ENCODE results near the gene ERVMER34-1. TPM values are rescaled to one million over a fixed set of nuclear protein-coding genes. Genes with fewer than 3 reads are reported as not detected.

Gene ERVMER34-1, protein sequence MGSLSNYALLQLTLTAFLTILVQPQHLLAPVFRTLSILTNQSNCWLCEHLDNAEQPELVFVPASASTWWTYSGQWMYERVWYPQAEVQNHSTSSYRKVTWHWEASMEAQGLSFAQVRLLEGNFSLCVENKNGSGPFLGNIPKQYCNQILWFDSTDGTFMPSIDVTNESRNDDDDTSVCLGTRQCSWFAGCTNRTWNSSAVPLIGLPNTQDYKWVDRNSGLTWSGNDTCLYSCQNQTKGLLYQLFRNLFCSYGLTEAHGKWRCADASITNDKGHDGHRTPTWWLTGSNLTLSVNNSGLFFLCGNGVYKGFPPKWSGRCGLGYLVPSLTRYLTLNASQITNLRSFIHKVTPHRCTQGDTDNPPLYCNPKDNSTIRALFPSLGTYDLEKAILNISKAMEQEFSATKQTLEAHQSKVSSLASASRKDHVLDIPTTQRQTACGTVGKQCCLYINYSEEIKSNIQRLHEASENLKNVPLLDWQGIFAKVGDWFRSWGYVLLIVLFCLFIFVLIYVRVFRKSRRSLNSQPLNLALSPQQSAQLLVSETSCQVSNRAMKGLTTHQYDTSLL
- total RNA-seq (2021) (0.73 and 0.92 TPM in 2 replicates), Bru-seq, nascent RNA (percentile 31 among the genes with signal in this experiment), BruChase-seq, experiment 1, labeled RNA remaining after a 2-hour chase (percentile 21 among the genes with signal in this experiment), BruChase-seq, experiment 2, labeled RNA remaining after a 6-hour chase (percentile 32 among the genes with signal in this experiment)
- long read RNA-seq, partial matches to known transcripts, result 0 of 2 reads
- long read RNA-seq, other reads (novel, unspliced or antisense), result 0 of 2 reads

DNA sequence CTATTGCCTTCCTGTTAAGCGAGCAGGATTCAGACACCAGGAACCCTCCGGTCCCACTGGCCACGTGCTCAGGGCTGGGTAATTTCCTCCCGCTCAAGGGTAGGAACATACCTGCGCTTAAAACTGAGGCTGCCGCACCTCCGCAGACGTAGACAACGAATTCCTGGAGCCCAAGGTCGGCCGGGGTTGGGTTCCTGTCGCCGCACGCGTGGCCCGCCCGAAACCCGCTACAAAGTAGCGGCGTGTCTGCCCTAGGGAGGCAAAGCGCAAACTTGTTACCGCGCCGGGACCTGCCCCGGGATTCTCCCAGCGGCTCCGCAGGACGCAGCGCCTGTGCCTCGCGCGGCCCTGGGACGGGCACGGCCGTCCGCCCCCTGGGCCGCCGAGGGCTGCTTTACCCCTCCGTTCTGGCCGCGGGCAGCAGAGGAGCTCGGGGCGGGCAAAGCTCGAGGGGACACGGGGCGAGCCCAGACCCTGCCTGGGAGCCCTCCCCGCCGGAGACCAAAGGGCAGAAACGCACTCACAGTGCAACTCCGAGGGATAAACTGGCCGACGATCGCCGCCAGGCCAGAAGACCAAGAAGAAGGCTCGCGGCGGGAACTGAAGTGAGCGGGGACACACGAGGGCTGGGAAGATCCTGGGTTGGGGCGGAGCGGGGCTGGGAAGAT, at the start of gene ERVMER34-1:
ERVMER34-1 (minus strand) TSS at position 607 of the 668 bp plus-strand sequence. CDS start 5,905 bp downstream, outside the sequence.
- Histone ChIP-seq H3K36me3 (ENCODE audit: low read depth) (no peaks in the 10 kb centered on the region), H3F3A (ENCODE audit: insufficient read depth, low read depth) (no peaks in the 10 kb centered on the region), H3K27ac (no peak within 1 kb of the TSS), H3K9me2 (ENCODE audit: insufficient read depth) (no peaks in the 10 kb centered on the region), H3K4me3 (peak within 1 kb of the TSS; percentile 33; the same call in 1 of the 2 replicates), H3K4me2 (peak within 1 kb of the TSS; percentile 49), H3K79me2 (ENCODE audit: low read depth) (no peaks in the 10 kb centered on the region), H2AFZ (peak within 1 kb of the TSS; percentile 67; the same call in 1 of the 2 replicates), H4K20me1 (ENCODE audit: insufficient read depth) (no peaks in the 10 kb centered on the region), H3K4me1 (replicated peaks; ENCODE audit: insufficient read depth) (no peaks in the 10 kb centered on the region), H3K27me3 (ENCODE audit: insufficient read depth, low read depth) (no peaks in the 10 kb centered on the region), H3K9me3 (ENCODE audit: insufficient read depth, low read depth) (no peaks in the 10 kb centered on the region)
- CTCF ChIA-PET, result interaction anchor here (0.6 kb wide), 1 partner anchor 196 kb away, joined by 3 read pairs; no protein-coding TSS in a partner anchor
- no peak for DNase-seq
- TF ChIP-seq, protein P1, sequence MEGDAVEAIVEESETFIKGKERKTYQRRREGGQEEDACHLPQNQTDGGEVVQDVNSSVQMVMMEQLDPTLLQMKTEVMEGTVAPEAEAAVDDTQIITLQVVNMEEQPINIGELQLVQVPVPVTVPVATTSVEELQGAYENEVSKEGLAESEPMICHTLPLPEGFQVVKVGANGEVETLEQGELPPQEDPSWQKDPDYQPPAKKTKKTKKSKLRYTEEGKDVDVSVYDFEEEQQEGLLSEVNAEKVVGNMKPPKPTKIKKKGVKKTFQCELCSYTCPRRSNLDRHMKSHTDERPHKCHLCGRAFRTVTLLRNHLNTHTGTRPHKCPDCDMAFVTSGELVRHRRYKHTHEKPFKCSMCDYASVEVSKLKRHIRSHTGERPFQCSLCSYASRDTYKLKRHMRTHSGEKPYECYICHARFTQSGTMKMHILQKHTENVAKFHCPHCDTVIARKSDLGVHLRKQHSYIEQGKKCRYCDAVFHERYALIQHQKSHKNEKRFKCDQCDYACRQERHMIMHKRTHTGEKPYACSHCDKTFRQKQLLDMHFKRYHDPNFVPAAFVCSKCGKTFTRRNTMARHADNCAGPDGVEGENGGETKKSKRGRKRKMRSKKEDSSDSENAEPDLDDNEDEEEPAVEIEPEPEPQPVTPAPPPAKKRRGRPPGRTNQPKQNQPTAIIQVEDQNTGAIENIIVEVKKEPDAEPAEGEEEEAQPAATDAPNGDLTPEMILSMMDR (conservative IDR thresholded peaks at IDR 0.05), result no peak
- no peak for TF ChIP-seq EZH2 (IDR thresholded peaks at IDR 0.05; ENCODE audit: low read depth)
- POLR2A ChIA-PET (ENCODE audit: unreplicated experiment), result no interaction called here
- BruUV-seq (replicated peaks), result no TSS peak
- intact Hi-C loops (cut with micrococcal nuclease; ENCODE audit: unreplicated experiment), result no loop called here

DNA sequence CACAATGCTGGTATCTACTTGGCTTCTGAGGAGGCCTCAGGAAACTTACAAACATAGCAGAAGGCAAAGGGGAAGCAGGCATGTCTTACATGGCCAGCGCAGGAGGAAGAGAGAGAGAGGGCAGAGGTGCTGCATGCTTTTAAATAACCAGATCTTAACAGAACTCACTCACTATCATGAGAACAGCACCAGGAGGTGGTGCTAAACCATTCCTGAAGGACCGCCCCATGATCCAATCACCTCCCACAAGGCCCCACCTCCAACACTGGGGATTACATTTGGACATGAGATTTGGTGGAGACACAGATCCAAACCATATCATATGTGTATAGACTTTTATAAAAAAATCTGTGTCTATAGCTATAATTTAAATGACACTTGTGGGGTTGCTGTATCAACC, 48.6 kb upstream of the ERVMER34-1 start:
- POLR2A ChIA-PET (ENCODE audit: unreplicated experiment), result no interaction called here
- intact Hi-C loops (cut with micrococcal nuclease; ENCODE audit: unreplicated experiment), result no loop called here

More for the DNA sequence above, 48.6 kb upstream of the ERVMER34-1 start:
- Histone ChIP-seq H3K27me3 (ENCODE audit: insufficient read depth, low read depth) (no peaks in the 10 kb centered on the region), H3K4me2 (no peak overlapping the region), H3K4me3 (no peak overlapping the region), H3K9me2 (ENCODE audit: insufficient read depth) (no peaks in the 10 kb centered on the region), H4K20me1 (ENCODE audit: insufficient read depth) (no peaks in the 10 kb centered on the region), H3K4me1 (replicated peaks; ENCODE audit: insufficient read depth) (no peaks in the 10 kb centered on the region), H3K9me3 (ENCODE audit: insufficient read depth, low read depth) (no peaks in the 10 kb centered on the region), H3F3A (ENCODE audit: insufficient read depth, low read depth) (no peaks in the 10 kb centered on the region), H3K36me3 (ENCODE audit: low read depth) (no peaks in the 10 kb centered on the region), H3K27ac (no peak overlapping the region), H3K79me2 (ENCODE audit: low read depth) (no peaks in the 10 kb centered on the region), H2AFZ (no peak overlapping the region)
- no peak for DNase-seq
- CTCF ChIA-PET, result no interaction called here
- no peak for TF ChIP-seq EZH2 (IDR thresholded peaks at IDR 0.05; ENCODE audit: low read depth)
- TF ChIP-seq, protein P1 (conservative IDR thresholded peaks at IDR 0.05), result no peak
- BruUV-seq (replicated peaks), result no TSS peak
